CD4-positive, alpha-beta T cell treated with Interleukin-1 beta for 1 hour (primary cell): ENCODE results near the gene FAM210A.
A peak's percentile ranks its signal among the peaks of the same experiment; 100 is the strongest.
"Not testable (repeated sequence)": the region's sequence is repeated elsewhere in the genome, so short reads cannot be mapped to it uniquely, and the experiment has no call there.

ENCODE experiments used
- DNase-seq, 2 donors: peaks; one replicate each; pipeline ENCODE4 v3.0.0-alpha.2; 2020 to 2022

FAM210A gene

GRCh38 chr18:13700153-13700552 is 26.2 kb downstream of the FAM210A start:
- DNase-seq, result no peak

GRCh38 chr18:13696961-13697360 is 29.4 kb downstream of the FAM210A start:
- DNase-seq, result no peak

GRCh38 chr18:13695337-13695736 is 31.0 kb downstream of the FAM210A start:
- DNase-seq, result not testable (repeated sequence)

- DNase-seq, result not testable (repeated sequence)
Measured at GRCh38 chr18:13690060-13690459, 36.3 kb downstream of the FAM210A start.

- no peak for DNase-seq
Measured at GRCh38 chr18:13688191-13689136, 37.9 kb downstream of the FAM210A start.

- no peak for DNase-seq
Measured at GRCh38 chr18:13684546-13684945, 41.8 kb downstream of the FAM210A start.

- no peak for DNase-seq
Measured at GRCh38 chr18:13681701-13682100, 44.7 kb downstream of the FAM210A start.

GRCh38 chr18:13680612-13681011 is 45.7 kb downstream of the FAM210A start:
- DNase-seq, result peak in 1 of 2 donors; percentile 1

- DNase-seq, result not testable (repeated sequence)
Measured at GRCh38 chr18:13677350-13677749, 49.0 kb downstream of the FAM210A start.

GRCh38 chr18:13676471-13676870 is 49.9 kb downstream of the FAM210A start:
- no peak for DNase-seq

- no peak for DNase-seq
Measured at GRCh38 chr18:13672657-13673056, 53.7 kb downstream of the FAM210A start.

GRCh38 chr18:13661779-13662256 is 64.5 kb downstream of the FAM210A start:
- DNase-seq, result no peak

- DNase-seq, result no peak
Measured at GRCh38 chr18:13661051-13661778, 65.1 kb downstream of the FAM210A start.

- no peak for DNase-seq
Measured at GRCh38 chr18:13660510-13660909, 65.8 kb downstream of the FAM210A start.

GRCh38 chr18:13658436-13659204 is 67.7 kb downstream of the FAM210A start:
- no peak for DNase-seq

- no peak for DNase-seq
Measured at GRCh38 chr18:13657974-13658373, 68.4 kb downstream of the FAM210A start.

GRCh38 chr18:13653746-13654433 is 72.5 kb downstream of the FAM210A start:
- no peak for DNase-seq

GRCh38 chr18:13649397-13650390 is 76.7 kb downstream of the FAM210A start:
- no peak for DNase-seq

GRCh38 chr18:13647761-13648160 is 78.6 kb downstream of the FAM210A start:
- DNase-seq, result no peak

GRCh38 chr18:13646633-13647032 is 79.7 kb downstream of the FAM210A start:
- DNase-seq, result no peak

- no peak for DNase-seq
Measured at GRCh38 chr18:13645093-13645492, 81.3 kb downstream of the FAM210A start.
